DOHH2 (cell line): ENCODE measurements around the gene VEGFD.
"Not testable (repeated sequence)": the region's sequence is repeated elsewhere in the genome, so short reads cannot be mapped to it uniquely, and the experiment has no call there.

Experiments
- H3F3A ChIP-seq: fragments of 200-600 bp; sonication (generic), shearing (Covaris generic); 2 replicates; pipeline ENCODE4 v1.6.0; 2016; ENCODE audit warnings: antibody characterized with exemption, mild to moderate bottlenecking; ENCODE audit not compliant: control insufficient read depth, insufficient read depth
- H3K27ac ChIP-seq: fragments of 200-600 bp; sonication (generic); 2 replicates; pipeline ENCODE4 v1.5.1; 2014; ENCODE audit warnings: low read depth, mild to moderate bottlenecking, low read length, moderate library complexity
- H3K27me3 ChIP-seq: fragments of 200-600 bp; sonication (generic); 2 replicates; pipeline ENCODE4 v1.6.1; 2014; ENCODE audit warnings: mild to moderate bottlenecking, low read length, mixed read lengths; ENCODE audit not compliant: control insufficient read depth
- H3K36me3 ChIP-seq: fragments of 200-600 bp; sonication (generic); 2 replicates; pipeline ENCODE4 v1.6.1; 2014; ENCODE audit warnings: mild to moderate bottlenecking, low read length, moderate library complexity, mixed read lengths; ENCODE audit not compliant: control insufficient read depth
- H3K4me1 ChIP-seq: fragments of 200-600 bp; sonication (generic); 2 replicates; pipeline ENCODE4 v1.6.1; 2014; ENCODE audit warnings: mild to moderate bottlenecking, low read length, mixed read lengths; ENCODE audit not compliant: control insufficient read depth
- H3K4me2 ChIP-seq: fragments of 200-600 bp; sonication (generic); 2 replicates; pipeline ENCODE4 v1.6.0; 2014; ENCODE audit warnings: mild to moderate bottlenecking, low read length, moderate library complexity
- H3K4me3 ChIP-seq: fragments of 200-600 bp; sonication (generic); 2 replicates; pipeline ENCODE4 v1.5.1; 2014; ENCODE audit warnings: mild to moderate bottlenecking, low read length, mixed read lengths
- H3K79me2 ChIP-seq: fragments of 200-600 bp; sonication (generic); 2 replicates; pipeline ENCODE4 v1.6.1; 2014; ENCODE audit warnings: mild to moderate bottlenecking, low read length, mixed read lengths; ENCODE audit not compliant: control insufficient read depth
- H3K9me2 ChIP-seq: fragments of 200-600 bp; sonication (generic); replicated peaks from 2 replicates; pipeline ENCODE4 v1.6.1; 2014; ENCODE audit warnings: mild to moderate bottlenecking, low read length, mixed read lengths; ENCODE audit not compliant: control insufficient read depth
- H3K9me3 ChIP-seq: fragments of 200-600 bp; sonication (generic); 2 replicates; pipeline ENCODE4 v1.6.1; 2014; ENCODE audit warnings: antibody characterized with exemption, low read length, mixed read lengths; ENCODE audit not compliant: control insufficient read depth, insufficient read depth
- H4K20me1 ChIP-seq: fragments of 200-600 bp; sonication (generic); 2 replicates; pipeline ENCODE4 v1.6.0; 2014; ENCODE audit warnings: low read depth, mild to moderate bottlenecking, antibody characterized with exemption, low read length, moderate library complexity; ENCODE audit not compliant: control insufficient read depth, insufficient read depth
- EZH2phosphoT487 ChIP-seq: fragments of 200-600 bp; sonication (generic); IDR thresholded peaks from 2 replicates; pipeline ENCODE4 v1.6.1; 2017; ENCODE audit warnings: borderline replicate concordance, mild to moderate bottlenecking, antibody characterized with exemption, low read length, moderate library complexity, mixed read lengths
- TF ChIP-seq, protein P1 (sequence below): fragments of 200-600 bp; sonication (generic); IDR thresholded peaks from one replicate; pipeline ENCODE4 v1.5.1; 2014; ENCODE audit warnings: antibody characterized with exemption, mild to moderate bottlenecking, low read depth, low read length; ENCODE audit not compliant: poor library complexity, severe bottlenecking

Gene VEGFD

DNA sequence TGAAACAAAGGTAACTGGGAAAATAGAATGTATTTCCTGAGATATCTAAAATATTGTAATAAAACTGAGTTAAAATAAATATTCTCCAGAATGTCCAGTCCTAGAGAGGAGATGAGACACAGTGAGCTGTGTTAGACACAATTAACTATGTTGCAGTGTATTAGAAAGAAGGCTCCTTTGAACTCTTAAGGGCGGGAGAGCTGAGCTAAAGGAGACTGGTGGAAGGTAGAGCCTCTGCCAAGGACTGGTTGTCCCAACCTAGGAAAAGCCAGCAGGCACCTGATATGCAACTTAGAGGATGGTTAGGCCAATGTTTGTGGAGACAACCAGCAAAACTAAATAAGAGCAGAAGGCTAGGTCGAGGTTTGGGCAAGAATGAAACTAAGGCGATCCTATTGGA lies 73.1 kb downstream of the VEGFD start:
- no peaks in the 10 kb centered on the region for H3K27me3 ChIP-seq

DNA sequence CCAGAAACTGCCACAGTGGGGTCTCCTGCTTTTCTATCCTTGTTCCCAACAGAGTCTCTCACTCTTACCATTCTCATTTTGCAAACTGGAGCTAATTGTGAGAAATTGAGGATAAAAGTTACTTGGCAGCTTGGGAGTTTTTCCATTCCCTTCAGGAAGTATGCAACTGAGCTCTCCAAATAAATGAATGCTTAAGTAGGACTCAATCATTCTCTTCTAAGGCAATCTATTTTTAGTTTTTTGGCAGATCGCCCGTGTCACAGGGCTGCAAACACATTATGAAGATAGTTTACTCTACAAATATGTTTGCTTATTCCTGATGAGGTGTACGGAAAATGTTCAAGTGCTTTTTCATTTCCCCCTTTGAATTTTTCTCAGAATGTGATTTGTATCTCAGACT lies 74.1 kb downstream of the VEGFD start:
- no peak overlapping the region for H3K4me2 ChIP-seq
- TF ChIP-seq, protein P1, sequence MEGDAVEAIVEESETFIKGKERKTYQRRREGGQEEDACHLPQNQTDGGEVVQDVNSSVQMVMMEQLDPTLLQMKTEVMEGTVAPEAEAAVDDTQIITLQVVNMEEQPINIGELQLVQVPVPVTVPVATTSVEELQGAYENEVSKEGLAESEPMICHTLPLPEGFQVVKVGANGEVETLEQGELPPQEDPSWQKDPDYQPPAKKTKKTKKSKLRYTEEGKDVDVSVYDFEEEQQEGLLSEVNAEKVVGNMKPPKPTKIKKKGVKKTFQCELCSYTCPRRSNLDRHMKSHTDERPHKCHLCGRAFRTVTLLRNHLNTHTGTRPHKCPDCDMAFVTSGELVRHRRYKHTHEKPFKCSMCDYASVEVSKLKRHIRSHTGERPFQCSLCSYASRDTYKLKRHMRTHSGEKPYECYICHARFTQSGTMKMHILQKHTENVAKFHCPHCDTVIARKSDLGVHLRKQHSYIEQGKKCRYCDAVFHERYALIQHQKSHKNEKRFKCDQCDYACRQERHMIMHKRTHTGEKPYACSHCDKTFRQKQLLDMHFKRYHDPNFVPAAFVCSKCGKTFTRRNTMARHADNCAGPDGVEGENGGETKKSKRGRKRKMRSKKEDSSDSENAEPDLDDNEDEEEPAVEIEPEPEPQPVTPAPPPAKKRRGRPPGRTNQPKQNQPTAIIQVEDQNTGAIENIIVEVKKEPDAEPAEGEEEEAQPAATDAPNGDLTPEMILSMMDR = no peak
- no peak for TF ChIP-seq EZH2phosphoT487
- H3F3A ChIP-seq = no peaks in the 10 kb centered on the region
- no peak overlapping the region for H3K27ac ChIP-seq
- H3K9me3 ChIP-seq = no peaks in the 10 kb centered on the region
- H3K4me1 ChIP-seq = no peaks in the 10 kb centered on the region
- H3K79me2 ChIP-seq = no peaks in the 10 kb centered on the region
- H3K9me2 ChIP-seq = no peaks in the 10 kb centered on the region
- no peak overlapping the region for H3K4me3 ChIP-seq
- H3K36me3 ChIP-seq = no peaks in the 10 kb centered on the region
- H3K27me3 ChIP-seq = no peaks in the 10 kb centered on the region
- no peaks in the 10 kb centered on the region for H4K20me1 ChIP-seq

More for the DNA sequence above, 73.1 kb downstream of the VEGFD start:
- no peaks in the 10 kb centered on the region for H3F3A ChIP-seq
- no peak overlapping the region for H3K4me3 ChIP-seq
- no peak overlapping the region for H3K4me2 ChIP-seq
- H3K36me3 ChIP-seq = no peaks in the 10 kb centered on the region
- TF ChIP-seq EZH2phosphoT487 = no peak
- TF ChIP-seq, protein P1 = no peak
- H4K20me1 ChIP-seq = no peaks in the 10 kb centered on the region
- no peak overlapping the region for H3K27ac ChIP-seq
- no peaks in the 10 kb centered on the region for H3K79me2 ChIP-seq
- H3K9me3 ChIP-seq = no peaks in the 10 kb centered on the region
- no peaks in the 10 kb centered on the region for H3K9me2 ChIP-seq
- H3K4me1 ChIP-seq = no peaks in the 10 kb centered on the region

DNA sequence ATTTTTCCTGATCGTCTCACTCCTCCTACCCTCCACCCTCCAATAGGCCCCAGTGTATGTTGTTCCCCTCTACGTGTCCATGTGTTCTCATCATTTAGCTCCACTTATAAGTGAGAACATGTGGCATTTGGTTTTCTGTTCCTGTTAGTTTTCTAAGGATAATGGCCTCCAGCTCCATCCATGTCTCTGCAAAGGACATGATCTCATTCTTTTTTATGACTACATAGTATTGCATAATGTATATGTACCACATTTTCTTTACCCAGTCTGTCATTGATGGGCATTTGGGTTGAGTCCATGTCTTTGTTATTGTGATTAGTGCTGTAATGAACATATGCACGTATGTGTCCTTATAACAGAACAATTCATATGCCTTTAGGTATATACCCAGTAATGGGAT lies 78.3 kb downstream of the VEGFD start:
- not testable (repeated sequence) for H3K4me3 ChIP-seq, H3K27me3 ChIP-seq, H3K36me3 ChIP-seq, H3F3A ChIP-seq, H3K9me3 ChIP-seq, H3K79me2 ChIP-seq, H3K4me2 ChIP-seq, H4K20me1 ChIP-seq, H3K9me2 ChIP-seq, H3K27ac ChIP-seq, H3K4me1 ChIP-seq

DNA sequence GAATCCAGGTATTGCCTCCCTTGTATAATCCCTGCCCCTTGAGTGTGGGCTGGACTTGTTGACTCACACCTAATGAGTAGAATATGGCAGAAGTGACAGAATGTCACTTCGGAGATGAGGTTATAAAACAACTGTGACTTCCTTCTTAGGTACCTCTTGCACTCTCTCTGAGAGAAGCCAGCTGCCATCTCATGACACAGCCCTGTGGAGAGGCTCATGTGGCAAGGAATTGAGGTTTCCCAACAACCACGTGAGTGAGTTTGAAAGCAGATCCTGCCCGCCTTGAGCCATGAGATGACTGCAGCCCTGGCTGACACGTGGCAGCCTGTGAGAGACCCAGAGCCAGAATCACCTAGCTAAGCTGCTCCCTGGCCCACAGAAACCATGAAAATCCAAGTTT lies 82.3 kb downstream of the VEGFD start:
- H3K4me1 ChIP-seq = no peaks in the 10 kb centered on the region
- H4K20me1 ChIP-seq = no peaks in the 10 kb centered on the region
- no peaks in the 10 kb centered on the region for H3F3A ChIP-seq
- no peak overlapping the region for H3K4me2 ChIP-seq
- TF ChIP-seq EZH2phosphoT487 = no peak
- TF ChIP-seq, protein P1 = no peak
- no peak overlapping the region for H3K27ac ChIP-seq
- H3K79me2 ChIP-seq = no peaks in the 10 kb centered on the region
- H3K36me3 ChIP-seq = no peaks in the 10 kb centered on the region
- no peaks in the 10 kb centered on the region for H3K27me3 ChIP-seq
- no peaks in the 10 kb centered on the region for H3K9me3 ChIP-seq
- H3K9me2 ChIP-seq = no peaks in the 10 kb centered on the region
- H3K4me3 ChIP-seq = no peak overlapping the region
